H9 (cell line): ENCODE results near the gene ERP29. TPM values are rescaled to one million over a fixed set of nuclear protein-coding genes. Genes with fewer than 3 reads are reported as not detected.

ENCODE experiments used
- DNase-seq: peaks from one replicate; pipeline ENCODE4 v3.0.0-alpha.2; 2017
- H2AFZ ChIP-seq: one replicate; pipeline ENCODE4 v1.6.1; 2013; ENCODE audit warnings: mild to moderate bottlenecking, low read length, control low read depth, moderate library complexity
- H2AK5ac ChIP-seq: 2 replicates; pipeline ENCODE4 v1.6.1; 2013; ENCODE audit warnings: low read length, control low read depth, mixed read lengths; ENCODE audit not compliant: insufficient read length
- H2BK120ac ChIP-seq: one replicate; pipeline ENCODE4 v1.6.1; 2013; ENCODE audit warnings: low read depth, mild to moderate bottlenecking, low read length, control low read depth, inconsistent platforms; ENCODE audit not compliant: poor library complexity, severe bottlenecking
- H2BK12ac ChIP-seq: 2 replicates; pipeline ENCODE4 v1.6.1; 2013; ENCODE audit warnings: low read length, control low read depth, mixed read lengths, low read depth; ENCODE audit not compliant: insufficient read length
- H2BK15ac ChIP-seq: 2 replicates; pipeline ENCODE4 v1.6.1; 2013; ENCODE audit warnings: low read depth, low read length, control low read depth
- H2BK20ac ChIP-seq: one replicate; pipeline ENCODE4 v1.6.1; 2013; ENCODE audit warnings: low read depth, mild to moderate bottlenecking, low read length, control low read depth, inconsistent platforms; ENCODE audit not compliant: poor library complexity, severe bottlenecking
- H2BK5ac ChIP-seq: 2 replicates; pipeline ENCODE4 v1.6.1; 2013; ENCODE audit warnings: low read length, control low read depth, mixed read lengths; ENCODE audit not compliant: insufficient read length
- H3K14ac ChIP-seq: 2 replicates; pipeline ENCODE4 v1.6.1; 2013; ENCODE audit warnings: low read length, control low read depth; ENCODE audit not compliant: insufficient read depth
- H3K18ac ChIP-seq: 2 replicates; pipeline ENCODE4 v1.6.1; 2013; ENCODE audit warnings: low read depth, mild to moderate bottlenecking, mixed read lengths, low read length, control low read depth; ENCODE audit not compliant: insufficient read length
- H3K23ac ChIP-seq: 2 replicates; pipeline ENCODE4 v1.6.1; 2013; ENCODE audit warnings: low read length, control low read depth, mixed read lengths, low read depth; ENCODE audit not compliant: insufficient read length
- H3K23me2 ChIP-seq: 2 replicates; pipeline ENCODE4 v1.6.1; 2013; ENCODE audit warnings: low read depth, mild to moderate bottlenecking, mixed read lengths, low read length, control low read depth; ENCODE audit not compliant: insufficient read length, poor library complexity, severe bottlenecking
- H3K27ac ChIP-seq: 2 replicates; pipeline ENCODE4 v1.5.1; 2013; ENCODE audit warnings: low read length, control low read depth, mixed read lengths, low read depth; ENCODE audit not compliant: insufficient read length
- H3K27me3 ChIP-seq: 2 replicates; pipeline ENCODE4 v1.6.1; 2013; ENCODE audit warnings: low read length, control low read depth, inconsistent platforms; ENCODE audit not compliant: insufficient read depth
- H3K4ac ChIP-seq: 2 replicates; pipeline ENCODE4 v1.6.1; 2013; ENCODE audit warnings: low read depth, mild to moderate bottlenecking, control low read depth, inconsistent platforms, low read length, moderate library complexity
- H3K4me1 ChIP-seq: 2 replicates; pipeline ENCODE4 v1.6.1; 2013; ENCODE audit warnings: low read length, control low read depth, inconsistent platforms; ENCODE audit not compliant: insufficient read depth
- H3K4me2 ChIP-seq: 2 replicates; pipeline ENCODE4 v1.6.1; 2013; ENCODE audit warnings: low read length, control low read depth, mixed read lengths; ENCODE audit not compliant: insufficient read length, insufficient read depth
- H3K56ac ChIP-seq: 2 replicates; pipeline ENCODE4 v1.6.1; 2013; ENCODE audit warnings: low read depth, mild to moderate bottlenecking, mixed read lengths, low read length, control low read depth; ENCODE audit not compliant: insufficient read length
- H3K79me1 ChIP-seq: 2 replicates; pipeline ENCODE4 v1.6.1; 2013; ENCODE audit warnings: low read depth, mild to moderate bottlenecking, moderate library complexity, low read length, control low read depth, inconsistent platforms; ENCODE audit not compliant: insufficient read depth, poor library complexity, severe bottlenecking
- H3K79me2 ChIP-seq: 2 replicates; pipeline ENCODE4 v1.6.1; 2013; ENCODE audit warnings: low read length, control low read depth, inconsistent platforms; ENCODE audit not compliant: insufficient read depth
- H3K9ac ChIP-seq: 2 replicates; pipeline ENCODE4 v1.6.1; 2013; ENCODE audit warnings: low read length, control low read depth, mixed read lengths; ENCODE audit not compliant: insufficient read length; ENCODE audit errors: extremely low read depth
- H3K9me3 ChIP-seq: one replicate; pipeline ENCODE4 v1.6.1; 2013; ENCODE audit warnings: low read depth, low read length, inconsistent platforms; ENCODE audit not compliant: control insufficient read depth
- H3T11ph ChIP-seq: one replicate; pipeline ENCODE4 v1.6.1; 2013; ENCODE audit warnings: mild to moderate bottlenecking, low read length, control low read depth, inconsistent platforms
- H4K20me1 ChIP-seq: one replicate; pipeline ENCODE4 v1.6.1; 2013; ENCODE audit not compliant: control insufficient read depth, insufficient read length, insufficient read depth
- H4K5ac ChIP-seq: 2 replicates; pipeline ENCODE4 v1.6.1; 2013; ENCODE audit warnings: low read depth, mild to moderate bottlenecking, mixed read lengths, low read length, control low read depth; ENCODE audit not compliant: insufficient read length
- H4K8ac ChIP-seq: replicated peaks from 2 replicates; pipeline ENCODE4 v1.6.1; 2013; ENCODE audit warnings: low read length, control low read depth, mixed read lengths, low read depth; ENCODE audit not compliant: insufficient read length
- H4K91ac ChIP-seq: 2 replicates; pipeline ENCODE4 v1.6.1; 2013; ENCODE audit warnings: low read depth, mild to moderate bottlenecking, moderate library complexity, mixed read lengths, low read length, control low read depth; ENCODE audit not compliant: insufficient read length
- H3K27ac Mint-ChIP-seq, 3 experiments: 2 replicates in 2 of 3; 3 replicates in 1 of 3; pipeline ENCODE4 v1.8.0; 2020 to 2021; ENCODE audit warnings: mixed read lengths in 3 of 3, mild to moderate bottlenecking in 1 of 3, moderate library complexity in 1 of 3
- H3K27me3 Mint-ChIP-seq: 2 replicates; pipeline ENCODE4 v1.8.0; 2021; ENCODE audit warnings: low read depth, mild to moderate bottlenecking, moderate library complexity, mixed read lengths
- H3K36me3 Mint-ChIP-seq, 3 experiments: 2 replicates in 2 of 3; 3 replicates in 1 of 3; pipeline ENCODE4 v1.8.0; 2020 to 2021; ENCODE audit warnings: low read depth in 3 of 3, mixed read lengths in 3 of 3; ENCODE audit not compliant: insufficient read depth in 1 of 3
- H3K4me1 Mint-ChIP-seq, 2 experiments: 2 replicates each; pipeline ENCODE4 v1.8.0; 2020; ENCODE audit warnings: mixed read lengths in 2 of 2
- H3K4me3 Mint-ChIP-seq, 2 experiments: 2 replicates in 1 of 2; 3 replicates in 1 of 2; pipeline ENCODE4 v1.8.0; 2020 to 2021; ENCODE audit warnings: mild to moderate bottlenecking in 2 of 2, mixed read lengths in 2 of 2, moderate library complexity in 1 of 2
- H3K9me3 Mint-ChIP-seq, 2 experiments: 2 replicates in 1 of 2; 3 replicates in 1 of 2; pipeline ENCODE4 v1.8.0; 2020; ENCODE audit warnings: mild to moderate bottlenecking in 2 of 2, mixed read lengths in 2 of 2, moderate library complexity in 1 of 2
- WGBS: extraction: QIAGEN DNeasy Blood & Tissue Kit; methylation state at CpG from one replicate; pipeline ENCODE4 v1.1.7; 2013; ENCODE audit warnings: missing lambda C conversion rate, low lambda C conversion rate, mixed read lengths; ENCODE audit not compliant: insufficient read length; ENCODE audit errors: extremely low coverage; 5-methylcytosine and 5-hydroxymethylcytosine counted together
- total RNA-seq: library from RNA; stranded (reverse); gene quantifications from 2 replicates; pipeline ENCODE4 v1.2.1, GENCODE V29; 2021
- TF ChIP-seq, protein P1 (sequence below): fragments of 200-600 bp; sonication (generic); conservative IDR thresholded peaks from 3 replicates; pipeline ENCODE4 v1.8.0; 2021; ENCODE audit warnings: antibody characterized with exemption, mild to moderate bottlenecking

The ERP29 gene
- total RNA-seq, 1 experiment from 2014 or later: 160 TPM

DNA sequence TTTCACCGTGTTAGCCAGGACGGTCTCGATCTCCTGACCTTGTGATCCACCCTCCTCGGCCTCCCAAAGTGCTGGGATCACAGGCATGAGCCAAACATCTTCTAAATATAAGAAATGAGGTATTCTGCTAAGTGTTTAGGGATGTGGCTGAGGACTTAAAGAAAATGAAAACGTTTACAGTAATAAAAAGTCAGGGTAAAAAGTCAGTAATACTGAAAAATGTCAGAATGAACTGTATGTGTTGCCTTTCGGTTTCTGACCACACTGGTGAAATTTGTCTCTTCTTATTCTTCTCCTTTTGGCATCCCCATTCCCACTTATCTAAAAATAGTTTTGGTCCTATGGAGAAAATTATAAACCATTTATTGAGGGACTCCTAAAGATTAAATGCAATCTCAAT, 20.8 kb upstream of the ERP29 start:
- H4K91ac ChIP-seq: no peak overlapping the region
- no peaks in the 10 kb centered on the region for H3K27me3 ChIP-seq
- no peak for DNase-seq
- TF ChIP-seq, protein P1, sequence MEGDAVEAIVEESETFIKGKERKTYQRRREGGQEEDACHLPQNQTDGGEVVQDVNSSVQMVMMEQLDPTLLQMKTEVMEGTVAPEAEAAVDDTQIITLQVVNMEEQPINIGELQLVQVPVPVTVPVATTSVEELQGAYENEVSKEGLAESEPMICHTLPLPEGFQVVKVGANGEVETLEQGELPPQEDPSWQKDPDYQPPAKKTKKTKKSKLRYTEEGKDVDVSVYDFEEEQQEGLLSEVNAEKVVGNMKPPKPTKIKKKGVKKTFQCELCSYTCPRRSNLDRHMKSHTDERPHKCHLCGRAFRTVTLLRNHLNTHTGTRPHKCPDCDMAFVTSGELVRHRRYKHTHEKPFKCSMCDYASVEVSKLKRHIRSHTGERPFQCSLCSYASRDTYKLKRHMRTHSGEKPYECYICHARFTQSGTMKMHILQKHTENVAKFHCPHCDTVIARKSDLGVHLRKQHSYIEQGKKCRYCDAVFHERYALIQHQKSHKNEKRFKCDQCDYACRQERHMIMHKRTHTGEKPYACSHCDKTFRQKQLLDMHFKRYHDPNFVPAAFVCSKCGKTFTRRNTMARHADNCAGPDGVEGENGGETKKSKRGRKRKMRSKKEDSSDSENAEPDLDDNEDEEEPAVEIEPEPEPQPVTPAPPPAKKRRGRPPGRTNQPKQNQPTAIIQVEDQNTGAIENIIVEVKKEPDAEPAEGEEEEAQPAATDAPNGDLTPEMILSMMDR: no peak
- H2BK20ac ChIP-seq: no peak overlapping the region
- H3K79me1 ChIP-seq: no peaks in the 10 kb centered on the region
- H2AFZ ChIP-seq: no peak overlapping the region
- H3T11ph ChIP-seq: no peak overlapping the region
- H3K18ac ChIP-seq: no peak overlapping the region
- Mint-ChIP-seq H3K9me3 (no peaks in the 10 kb centered on the region), H3K27ac (no peak overlapping the region), H3K4me3 (no peak overlapping the region), H3K36me3 (peaks cover 3 to 5% (median 4%) of the 10 kb centered on the region in 3 experiments; a peak in 4 of 7 replicates), H3K4me1 (peaks cover 5 to 7% of the 10 kb centered on the region in 2 experiments; a peak in 2 of 4 replicates), H3K27me3 (no peaks in the 10 kb centered on the region)
- no peaks in the 10 kb centered on the region for H3K79me2 ChIP-seq
- H3K23me2 ChIP-seq: no peaks in the 10 kb centered on the region
- no peak overlapping the region for H3K9ac ChIP-seq
- H3K4ac ChIP-seq: no peak overlapping the region
- H2BK12ac ChIP-seq: no peak overlapping the region
- no peak overlapping the region for H2BK15ac ChIP-seq
- H3K23ac ChIP-seq: no peak overlapping the region
- no peak overlapping the region for H4K5ac ChIP-seq
- no peaks in the 10 kb centered on the region for H3K4me1 ChIP-seq
- H3K4me2 ChIP-seq: no peak overlapping the region
- no peaks in the 10 kb centered on the region for H3K9me3 ChIP-seq
- no peak overlapping the region for H2BK120ac ChIP-seq
- H3K27ac ChIP-seq: no peak overlapping the region
- H3K14ac ChIP-seq: no peak overlapping the region
- no CpG with 5 or more reads among the region's 6 CpGs for WGBS
- no peak overlapping the region for H4K8ac ChIP-seq
- H2AK5ac ChIP-seq: no peak overlapping the region
- no peaks in the 10 kb centered on the region for H4K20me1 ChIP-seq
- no peak overlapping the region for H3K56ac ChIP-seq
- no peak overlapping the region for H2BK5ac ChIP-seq
